IPS-NIHi11 (cell line): ENCODE data around the gene C15orf40.
"Not testable (repeated sequence)": the region's sequence is repeated elsewhere in the genome, so short reads cannot be mapped to it uniquely, and the experiment has no call there.

Source experiments
- DNase-seq: peaks from one replicate; pipeline ENCODE4 v3.0.0; 2012; ENCODE audit warnings: mixed read lengths, low spot score

The C15orf40 gene

GRCh38 chr15:82951472-82952157 is 59.8 kb downstream of the C15orf40 start:
- no peak for DNase-seq

DNA sequence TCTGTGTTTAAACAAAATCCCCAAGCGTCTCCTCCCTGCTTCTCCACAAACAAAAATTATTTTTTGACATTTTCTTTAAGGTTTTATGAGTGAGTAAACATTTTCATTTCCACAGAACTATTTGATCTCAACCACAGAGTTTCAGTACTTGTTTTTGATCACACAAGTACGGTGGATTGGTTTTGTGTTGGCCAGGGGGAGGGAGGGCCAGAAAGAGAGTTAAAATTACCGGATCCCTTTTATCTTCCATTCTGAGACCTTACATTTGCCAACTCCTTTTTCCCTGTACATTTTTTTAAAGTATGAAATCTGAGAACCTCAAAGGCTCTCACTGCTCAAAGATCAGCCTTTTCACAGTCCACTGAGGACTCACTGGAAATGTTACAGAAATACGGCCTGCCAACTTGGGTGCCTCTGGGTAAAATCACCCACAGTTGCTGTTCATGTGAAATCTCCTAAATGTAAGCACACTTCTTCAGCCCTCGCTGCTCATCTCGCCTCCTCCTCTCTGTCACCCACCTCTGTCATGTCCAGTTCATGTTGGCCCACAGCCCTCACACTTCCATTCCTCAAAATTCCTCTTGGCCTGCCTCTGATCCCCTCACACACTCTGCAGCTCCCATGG is 60.6 kb downstream of the C15orf40 start:
- no peak for DNase-seq

GRCh38 chr15:82950295-82950694 is 61.1 kb downstream of the C15orf40 start:
- no peak for DNase-seq

- no peak for DNase-seq
Observed at GRCh38 chr15:82946155-82946701, 65.2 kb downstream of the C15orf40 start.

GRCh38 chr15:82945326-82945725 is 66.1 kb downstream of the C15orf40 start:
- no peak for DNase-seq

- no peak for DNase-seq
Observed at GRCh38 chr15:82944821-82945220, 66.6 kb downstream of the C15orf40 start.

GRCh38 chr15:82944056-82944455 is 67.4 kb downstream of the C15orf40 start:
- no peak for DNase-seq

GRCh38 chr15:82943176-82943575 is 68.3 kb downstream of the C15orf40 start:
- DNase-seq, result no peak

GRCh38 chr15:82942691-82943090 is 68.7 kb downstream of the C15orf40 start:
- DNase-seq, result peak; percentile 58

DNA sequence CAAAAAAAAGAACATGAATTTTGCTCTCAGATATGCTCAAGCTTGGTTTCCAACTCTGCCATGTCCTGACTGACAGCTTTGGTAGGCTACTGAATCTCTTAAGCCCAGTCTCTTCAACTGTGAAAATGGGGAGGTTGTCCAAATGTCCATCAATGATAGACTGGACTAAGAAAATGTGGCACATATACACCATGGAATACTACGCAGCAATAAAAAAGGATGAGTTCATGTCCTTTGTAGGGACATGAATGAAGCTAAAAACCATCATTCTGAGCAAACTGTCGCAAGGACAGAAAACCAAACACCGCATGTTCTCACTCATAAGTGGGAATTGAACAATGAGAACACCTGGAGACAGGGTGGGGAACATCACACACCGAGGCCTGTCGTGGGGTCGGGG is 71.8 kb downstream of the C15orf40 start:
- DNase-seq, result not testable (repeated sequence)
